Dedifferentiated amniotic fluid mesenchymal stem cell (primary cell): ENCODE data around the gene TNRC18.

Experiments
- DNase-seq: peaks from one replicate; pipeline ENCODE4 v3.0.0-alpha.2; 2016; ENCODE audit errors: extremely low spot score

TNRC18 gene

GRCh38 chr7:5404421-5404826 lies 19.2 kb downstream of the TNRC18 start:
- DNase-seq, result no peak

DNA sequence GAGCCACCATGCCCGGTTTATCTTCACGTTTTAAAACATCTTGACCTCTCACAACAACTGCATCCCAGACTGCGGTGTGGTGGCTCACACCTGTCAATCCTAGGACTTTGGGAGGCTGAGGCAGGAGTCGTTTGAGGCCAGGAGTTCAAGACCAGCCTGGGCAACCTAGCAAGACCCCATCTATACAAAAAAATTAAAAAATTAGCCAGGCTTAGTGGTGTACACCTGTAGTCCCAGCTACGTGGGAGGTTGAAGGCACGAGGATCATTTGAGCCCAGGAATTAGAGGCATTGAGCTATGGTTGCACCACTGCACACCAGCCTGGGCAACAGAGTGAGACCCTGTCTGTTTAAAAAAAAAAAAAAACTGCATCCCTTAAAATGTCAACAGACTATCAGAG lies 20.2 kb downstream of the TNRC18 start:
- no peak for DNase-seq

DNA sequence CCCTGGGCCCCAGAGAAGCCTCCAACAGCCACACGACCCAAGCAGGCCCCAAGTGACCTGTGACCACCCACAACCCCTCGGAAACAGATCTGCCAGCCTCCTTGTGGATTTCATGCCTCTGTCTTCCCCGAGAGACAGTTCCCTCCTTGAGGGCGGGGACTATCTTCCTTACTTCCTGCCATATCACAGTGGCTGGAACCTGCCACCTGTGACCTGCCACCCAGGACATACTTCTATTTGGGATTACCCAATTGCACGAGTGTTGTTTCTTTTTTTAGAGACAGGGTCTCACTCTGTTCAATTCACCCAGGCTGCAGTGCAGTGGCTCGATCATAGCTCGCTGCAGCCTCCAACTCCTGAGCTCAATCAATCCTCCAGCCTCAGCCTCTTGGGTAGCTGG lies 25.9 kb downstream of the TNRC18 start:
- DNase-seq, result no peak

DNA sequence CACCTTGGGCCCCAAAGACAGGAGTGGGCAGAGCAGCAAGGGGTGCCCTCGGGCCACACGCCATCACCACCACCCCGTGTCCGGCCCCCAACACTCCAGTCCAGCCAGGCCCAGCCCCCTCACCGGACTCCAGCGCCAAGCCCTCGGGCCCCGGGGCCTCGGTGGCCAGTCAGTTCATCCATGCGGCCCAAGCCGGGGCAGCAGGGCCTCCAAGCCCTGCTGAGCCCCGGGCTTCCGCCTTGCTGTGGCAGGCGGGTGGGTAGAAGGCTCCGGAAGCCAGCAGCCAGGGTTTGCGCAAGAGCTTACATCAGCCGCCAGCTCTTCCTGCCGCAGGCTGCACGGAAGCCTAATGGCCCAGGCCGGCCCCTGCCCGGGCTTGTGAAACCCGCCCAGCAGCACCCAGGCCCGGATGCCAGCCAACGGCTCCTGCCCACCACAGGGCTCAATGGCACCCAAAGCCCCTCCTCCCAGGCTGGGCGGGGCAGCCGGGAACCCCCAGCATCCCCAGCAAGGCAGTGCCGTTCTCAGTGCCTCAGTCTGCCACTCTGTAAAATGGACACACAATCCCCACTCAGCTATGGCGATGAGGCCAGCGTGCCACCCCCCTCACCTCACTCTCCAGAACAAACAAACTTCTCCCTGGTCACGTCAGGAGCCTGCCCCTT lies 26.5 kb downstream of the TNRC18 start:
- DNase-seq, result no peak

- no peak for DNase-seq
These were observed 27.1 kb downstream of the TNRC18 start for GRCh38 chr7:5396542-5396941.

DNA sequence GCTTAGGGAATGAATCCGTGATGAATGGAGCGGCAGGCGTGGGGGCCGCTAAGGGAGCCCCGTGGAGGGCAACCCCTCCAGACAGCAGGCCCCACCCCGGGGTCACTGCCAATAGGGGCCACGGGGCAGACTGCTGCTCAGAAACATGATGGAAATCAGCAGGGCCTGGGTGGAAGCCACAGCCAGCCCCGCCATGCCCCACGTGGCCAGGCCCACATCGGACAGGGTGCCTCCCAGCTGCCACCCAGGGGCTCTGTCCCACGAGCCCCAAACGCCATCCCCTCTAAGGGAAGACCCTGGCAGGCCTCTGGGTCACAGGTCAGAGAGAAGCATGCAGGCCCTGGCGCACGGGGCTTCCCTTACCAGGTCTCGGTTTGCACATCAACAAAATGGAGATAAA lies 28.4 kb downstream of the TNRC18 start:
- no peak for DNase-seq

DNA sequence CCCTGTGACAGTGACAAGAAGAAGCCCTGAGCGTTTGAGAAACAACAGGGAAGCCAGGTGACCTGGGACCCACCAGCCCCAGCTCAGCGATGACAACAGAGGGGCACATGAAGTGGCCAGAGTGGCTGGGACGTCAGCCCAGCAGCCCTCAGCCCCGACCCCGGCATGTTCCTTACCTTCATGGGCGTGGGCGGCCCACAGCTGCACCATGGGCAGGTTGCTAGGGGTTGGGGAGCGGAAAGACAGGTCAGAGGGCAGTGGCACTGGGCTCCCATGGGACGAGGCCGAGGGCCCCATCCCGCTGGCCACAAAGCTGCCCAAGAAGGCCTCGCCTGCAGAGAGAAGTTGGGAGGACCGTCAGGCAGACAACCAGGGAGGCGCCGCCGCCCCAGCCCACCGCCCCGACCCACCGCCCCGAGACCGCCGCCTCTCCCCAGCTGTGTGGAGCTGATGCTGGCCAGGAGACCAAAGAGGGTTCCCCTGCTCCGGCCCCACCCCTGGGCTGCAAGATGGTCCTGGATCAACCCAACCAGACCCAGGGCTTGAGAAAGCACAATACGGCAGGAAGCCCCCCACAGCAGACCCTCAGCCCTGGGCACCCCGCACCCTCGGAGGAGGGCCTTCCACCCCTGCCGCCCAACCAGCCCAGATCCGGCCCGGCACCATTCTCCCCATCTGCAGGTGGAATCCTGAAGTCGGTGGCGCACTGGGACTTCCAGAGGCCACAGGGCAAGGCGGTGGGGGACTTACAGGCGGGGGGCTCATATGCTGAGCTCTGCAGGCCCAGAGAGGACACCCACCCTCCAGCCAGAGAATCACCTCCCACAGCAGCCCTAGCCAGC lies 29.1 kb downstream of the TNRC18 start:
- DNase-seq, result no peak

DNA sequence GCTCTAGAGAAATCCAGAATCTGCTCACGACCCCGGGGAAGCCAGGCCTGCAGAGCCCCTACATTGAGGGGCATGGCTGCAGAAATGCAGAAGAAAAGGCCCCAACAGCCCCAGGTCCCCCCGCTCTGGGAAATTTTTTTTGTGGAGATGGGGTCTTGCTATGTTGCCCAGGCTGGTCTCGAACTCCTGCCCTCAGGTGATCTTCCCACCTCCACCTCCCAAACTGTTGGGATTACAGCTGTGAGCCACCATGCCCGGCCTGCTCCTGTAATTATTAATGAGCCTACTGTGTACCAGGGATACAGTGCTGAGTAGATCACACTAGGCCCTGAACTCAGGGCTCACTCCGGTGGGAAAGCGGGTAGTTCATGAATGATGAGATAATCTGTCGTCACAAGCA lies 29.9 kb downstream of the TNRC18 start:
- DNase-seq, result no peak

DNA sequence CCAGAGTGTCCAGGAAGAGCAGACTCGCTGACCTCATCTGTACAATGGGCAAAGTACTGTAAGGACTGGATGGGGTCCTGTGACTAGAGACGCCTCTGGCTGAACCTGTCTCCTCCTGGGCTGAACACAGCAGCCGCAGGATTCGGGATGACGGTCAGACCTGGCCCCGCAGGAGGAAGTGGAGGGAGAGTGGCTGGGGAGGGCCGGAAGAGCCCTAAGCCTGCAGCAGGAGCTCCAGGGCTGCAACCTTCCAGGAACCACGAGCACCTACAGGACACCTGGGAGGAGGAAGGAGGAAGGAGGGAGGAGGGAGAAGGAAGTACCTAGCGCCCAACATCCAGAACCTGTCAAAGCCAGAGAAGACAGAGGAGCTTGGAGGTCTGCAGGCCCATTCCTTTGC lies 30.3 kb downstream of the TNRC18 start:
- no peak for DNase-seq

- DNase-seq, result no peak
These were observed 32.7 kb downstream of the TNRC18 start for GRCh38 chr7:5390918-5391317.

- DNase-seq, result no peak
These were observed 34.7 kb downstream of the TNRC18 start for GRCh38 chr7:5388905-5389433.

DNA sequence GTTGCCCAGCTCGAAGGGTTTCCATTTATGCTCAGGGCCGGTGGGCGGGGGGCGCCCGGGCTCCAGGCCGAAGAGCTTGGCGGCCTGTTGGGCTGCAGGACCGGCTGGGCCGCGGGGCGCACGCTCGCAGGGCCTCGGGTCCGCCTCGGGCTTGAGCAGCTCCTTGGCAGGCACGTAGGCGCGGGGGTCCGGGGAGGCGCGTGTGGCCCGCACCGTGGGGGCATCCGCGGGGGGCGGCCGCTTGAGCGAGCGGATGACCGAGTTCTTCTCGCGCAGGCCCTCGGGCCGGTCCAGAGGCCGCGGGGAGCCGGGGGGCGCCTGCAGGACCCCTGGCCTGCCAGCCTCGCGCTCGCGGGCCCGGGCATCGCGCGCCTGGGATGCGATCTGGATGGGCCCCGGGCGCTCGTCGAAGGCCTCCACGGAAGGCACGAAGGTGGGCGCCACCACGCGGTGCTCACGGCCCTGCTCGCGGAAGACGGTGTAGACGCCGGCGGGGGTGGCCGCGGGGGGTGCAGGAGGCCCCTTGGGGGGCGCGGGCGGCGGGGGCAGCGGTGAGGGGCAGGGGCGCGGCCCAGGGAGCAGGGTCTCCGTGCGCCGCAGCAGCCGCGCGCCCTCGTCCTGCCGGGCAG lies 35.2 kb downstream of the TNRC18 start:
- no peak for DNase-seq

GRCh38 chr7:5387711-5388245 lies 35.9 kb downstream of the TNRC18 start:
- DNase-seq, result no peak

GRCh38 chr7:5384618-5385017 lies 39.0 kb downstream of the TNRC18 start:
- DNase-seq, result no peak

- no peak for DNase-seq
These were observed 40.1 kb downstream of the TNRC18 start for GRCh38 chr7:5383314-5384098.

- no peak for DNase-seq
These were observed 41.2 kb downstream of the TNRC18 start for GRCh38 chr7:5382281-5382892.

GRCh38 chr7:5381071-5381772 lies 42.4 kb downstream of the TNRC18 start:
- no peak for DNase-seq

DNA sequence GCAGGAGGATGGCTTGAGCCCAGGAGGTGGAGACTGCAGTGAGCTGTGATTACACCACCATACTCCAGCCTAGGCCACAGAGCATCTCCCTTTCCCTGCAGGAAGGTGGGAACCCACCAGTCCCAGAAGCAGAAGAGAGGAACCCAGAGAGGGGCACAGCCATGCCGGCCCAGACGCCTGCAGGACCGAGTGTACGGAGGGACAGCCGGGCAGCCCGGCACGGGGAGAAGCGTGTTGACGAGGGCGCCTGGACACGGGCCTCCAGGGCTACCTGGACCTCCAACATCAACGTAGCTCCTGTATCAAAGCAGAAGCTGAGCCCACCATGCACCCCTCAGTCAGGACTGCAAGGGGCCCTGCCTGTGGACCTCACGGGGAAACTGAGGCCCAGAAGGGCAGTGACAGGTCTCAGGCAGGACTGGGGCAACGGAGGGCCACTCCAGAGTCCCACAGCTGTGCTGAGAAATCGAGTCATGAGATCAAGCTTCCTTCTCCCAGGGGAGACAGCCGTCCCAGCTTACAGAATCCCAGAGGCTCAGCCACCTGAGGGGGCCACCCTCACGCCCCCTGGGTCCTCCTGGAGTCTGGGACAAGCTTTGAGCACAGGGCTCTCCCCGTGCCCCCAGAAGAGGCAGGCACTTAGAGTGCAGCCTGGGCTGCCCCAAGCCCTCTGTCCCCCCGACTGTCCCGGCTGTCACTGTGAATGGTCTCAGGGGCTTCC lies 43.1 kb downstream of the TNRC18 start:
- no peak for DNase-seq

- no peak for DNase-seq
These were observed 44.1 kb downstream of the TNRC18 start for GRCh38 chr7:5379546-5379945.

DNA sequence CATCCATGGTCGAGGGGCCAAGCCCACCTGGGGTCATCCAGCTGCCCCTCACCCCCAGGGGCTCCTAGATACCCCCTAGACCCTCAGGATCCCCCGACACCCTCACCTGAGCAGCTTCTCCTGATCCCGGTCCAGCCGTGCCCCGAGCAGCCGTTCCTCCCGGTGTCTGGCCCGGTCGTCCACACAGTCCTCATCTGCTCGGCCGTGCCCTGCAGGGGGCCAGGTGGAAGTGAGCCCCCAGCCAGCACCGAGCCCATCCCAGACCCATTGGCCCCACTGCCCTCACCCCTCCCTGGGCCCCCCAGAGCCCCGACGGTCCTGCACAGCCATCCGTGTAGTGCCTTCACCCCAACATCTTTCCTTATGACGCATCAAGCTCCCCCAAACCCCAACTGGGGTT lies 45.8 kb downstream of the TNRC18 start:
- DNase-seq, result no peak
